Measurements from ENCODE around the gene PWP2.
"Not testable (repeated sequence)": the region's sequence is repeated elsewhere in the genome, so short reads cannot be mapped to it uniquely, and the experiment has no call there.

PWP2 gene

GRCh38 chr21:44082648-44083440 lies 24.4 kb upstream of the PWP2 start:
- in situ Hi-C loops (cut with MboI; ENCODE audit: low sequenced_read_pairs), result no loop called here

- in situ Hi-C loops (cut with MboI; ENCODE audit: low sequenced_read_pairs), result no loop called here
These were observed 23.4 kb upstream of the PWP2 start for GRCh38 chr21:44083631-44084291.

- in situ Hi-C loops (cut with MboI; ENCODE audit: low sequenced_read_pairs), result no loop called here
These were observed 22.5 kb upstream of the PWP2 start for GRCh38 chr21:44084496-44085241.

- in situ Hi-C loops (cut with MboI; ENCODE audit: low sequenced_read_pairs), result no loop called here
These were observed 21.5 kb upstream of the PWP2 start for GRCh38 chr21:44085491-44086321.

GRCh38 chr21:44086636-44087425 lies 20.4 kb upstream of the PWP2 start:
- in situ Hi-C loops (cut with MboI; ENCODE audit: low sequenced_read_pairs), result no loop called here

- in situ Hi-C loops (cut with MboI; ENCODE audit: low sequenced_read_pairs), result no loop called here
These were observed 19.5 kb upstream of the PWP2 start for GRCh38 chr21:44087426-44088400.

- in situ Hi-C loops (cut with MboI; ENCODE audit: low sequenced_read_pairs), result no loop called here
These were observed 18.8 kb upstream of the PWP2 start for GRCh38 chr21:44088401-44088780.

GRCh38 chr21:44089001-44089911 lies 17.9 kb upstream of the PWP2 start:
- in situ Hi-C loops (cut with MboI; ENCODE audit: low sequenced_read_pairs), result no loop called here

GRCh38 chr21:44090325-44090724 lies 16.9 kb upstream of the PWP2 start:
- in situ Hi-C loops (cut with MboI; ENCODE audit: low sequenced_read_pairs), result no loop called here

- in situ Hi-C loops (cut with MboI; ENCODE audit: low sequenced_read_pairs), result no loop called here
These were observed 15.0 kb upstream of the PWP2 start for GRCh38 chr21:44092211-44092610.

- in situ Hi-C loops (cut with MboI; ENCODE audit: low sequenced_read_pairs), result no loop called here
These were observed 13.4 kb upstream of the PWP2 start for GRCh38 chr21:44093761-44094160.

GRCh38 chr21:44094832-44095231 lies 12.4 kb upstream of the PWP2 start:
- in situ Hi-C loops (cut with MboI; ENCODE audit: low sequenced_read_pairs), result no loop called here

- in situ Hi-C loops (cut with MboI; ENCODE audit: low sequenced_read_pairs), result not testable (repeated sequence)
These were observed 8.7 kb upstream of the PWP2 start for GRCh38 chr21:44098507-44098906.

- in situ Hi-C loops (cut with MboI; ENCODE audit: low sequenced_read_pairs), result not testable (repeated sequence)
These were observed 8.2 kb upstream of the PWP2 start for GRCh38 chr21:44098964-44099363.

GRCh38 chr21:44107589-44107988 lies 390 bp downstream of the PWP2 start:
- in situ Hi-C loops (cut with MboI; ENCODE audit: low sequenced_read_pairs), result not testable (repeated sequence)

GRCh38 chr21:44113702-44114371 lies 6.6 kb downstream of the PWP2 start:
- in situ Hi-C loops (cut with MboI; ENCODE audit: low sequenced_read_pairs), result not testable (repeated sequence)

GRCh38 chr21:44122131-44122530 lies 14.9 kb downstream of the PWP2 start:
- in situ Hi-C loops (cut with MboI; ENCODE audit: low sequenced_read_pairs), result not testable (repeated sequence)
